ENCODE data around the gene SLC16A8. TPM values are rescaled to one million over a fixed set of nuclear protein-coding genes. Genes with fewer than 3 reads are reported as not detected.

SLC16A8 gene
- total and polyA plus RNA-seq, 9 of the 15 experiments (the other 6 are each of a cell fraction or from before 2014, with no cell fraction given) = not detected

DNA sequence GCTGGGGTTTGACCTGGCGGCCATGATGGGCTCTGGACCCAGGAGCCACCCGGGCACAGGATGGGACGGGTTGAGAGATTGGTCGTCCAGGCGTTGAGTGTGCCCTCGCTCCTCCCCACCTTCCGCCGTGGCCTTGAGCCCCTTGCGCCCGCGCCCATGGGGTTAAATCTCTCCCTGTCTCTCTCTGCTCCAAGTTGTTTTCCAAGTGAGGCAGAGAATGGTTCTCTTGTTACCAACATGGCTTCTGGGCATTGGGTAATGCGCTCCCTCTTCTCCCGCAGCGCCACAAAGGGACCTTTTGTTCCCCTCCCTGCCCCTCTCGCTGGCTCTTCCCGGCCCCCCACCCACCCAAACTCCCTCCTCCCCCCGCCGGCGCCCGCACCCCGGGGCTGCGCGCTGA is 45.6 kb downstream of the SLC16A8 start:
- peaks cover 18 to 49% of the 10 kb centered on the region in 2 experiments for H3K4me1 ChIP-seq (replicated peaks in 1 of 2; ENCODE audit: control insufficient read depth in 2 of 2, insufficient read depth in 2 of 2, low read length in 2 of 2)
- H2AFZ ChIP-seq (ENCODE audit: low read depth, low read length) = no peak overlapping the region
- H3K4me3 ChIP-seq = no peak overlapping the region
- no peak for DNase-seq (ENCODE audit: extremely low read depth in 1 of 4, low spot score in 3 of 4)
- H4K20me1 ChIP-seq (replicated peaks; ENCODE audit: control insufficient read depth, insufficient read depth, low read length) = no peaks in the 10 kb centered on the region
- H3K4me2 ChIP-seq (ENCODE audit: insufficient read depth, low read length) = no peak overlapping the region
- POLR2A ChIA-PET = interaction anchor here (0.7 kb wide), 1 partner anchor 10 kb away, joined by 3 read pairs; no protein-coding TSS in a partner anchor
- TF ChIP-seq KLF6 (CRISPR knock-in tag; IDR thresholded peaks at IDR 0.05; ENCODE audit: borderline replicate concordance) (no peak), GTF2F1 (IDR thresholded peaks at IDR 0.05; ENCODE audit: low read depth, low read length) (no peak), ZFX (CRISPR knock-in tag; IDR thresholded peaks at IDR 0.05) (no peak), ESRRA (IDR thresholded peaks at IDR 0.05; ENCODE audit: borderline replicate concordance, low read depth) (no peak), ZNF384 (IDR thresholded peaks at IDR 0.05; ENCODE audit: low read depth, low read length) (no peak), ZNF12 (CRISPR knock-in tag; IDR thresholded peaks at IDR 0.05) (no peak), ETV6 (IDR thresholded peaks at IDR 0.05; ENCODE audit: borderline replicate concordance in 1 of 2, low read depth in 2 of 2, low read length in 1 of 2) (no peak), ETV6 (CRISPR knock-in tag; IDR thresholded peaks at IDR 0.05; ENCODE audit: borderline replicate concordance) (no peak)
- TF ChIP-seq, protein P1, sequence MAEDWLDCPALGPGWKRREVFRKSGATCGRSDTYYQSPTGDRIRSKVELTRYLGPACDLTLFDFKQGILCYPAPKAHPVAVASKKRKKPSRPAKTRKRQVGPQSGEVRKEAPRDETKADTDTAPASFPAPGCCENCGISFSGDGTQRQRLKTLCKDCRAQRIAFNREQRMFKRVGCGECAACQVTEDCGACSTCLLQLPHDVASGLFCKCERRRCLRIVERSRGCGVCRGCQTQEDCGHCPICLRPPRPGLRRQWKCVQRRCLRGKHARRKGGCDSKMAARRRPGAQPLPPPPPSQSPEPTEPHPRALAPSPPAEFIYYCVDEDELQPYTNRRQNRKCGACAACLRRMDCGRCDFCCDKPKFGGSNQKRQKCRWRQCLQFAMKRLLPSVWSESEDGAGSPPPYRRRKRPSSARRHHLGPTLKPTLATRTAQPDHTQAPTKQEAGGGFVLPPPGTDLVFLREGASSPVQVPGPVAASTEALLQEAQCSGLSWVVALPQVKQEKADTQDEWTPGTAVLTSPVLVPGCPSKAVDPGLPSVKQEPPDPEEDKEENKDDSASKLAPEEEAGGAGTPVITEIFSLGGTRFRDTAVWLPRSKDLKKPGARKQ (CRISPR knock-in tag; IDR thresholded peaks at IDR 0.05) = no peak
- in situ Hi-C loops (cut with MboI) (no loop called here), intact Hi-C loops (cut with micrococcal nuclease) (no loop called here)
- CTCF ChIA-PET (ENCODE audit: low intra/inter-chr PET ratio) = no interaction called here
- WGBS (ENCODE audit: insufficient coverage, low coverage, missing lambda C conversion rate) = 92% methylated on average over 2 of the region's 23 CpGs
- FAIRE-seq = no peak
- no peak for ATAC-seq
- H3K79me2 ChIP-seq (ENCODE audit: control insufficient read depth, insufficient read depth, low read length) = no peaks in the 10 kb centered on the region
- no peaks in the 10 kb centered on the region for H3K27me3 ChIP-seq (ENCODE audit: control insufficient read depth in 2 of 2, insufficient read depth in 2 of 2, low read length in 2 of 2)
- no peak overlapping the region for H3K27ac ChIP-seq (ENCODE audit: extremely low read depth, low read depth, low read length)
- H3K9me1 ChIP-seq (ENCODE audit: control insufficient read depth, insufficient read depth, low read length) = no peaks in the 10 kb centered on the region
- BruUV-seq (replicated peaks) = no TSS peak
- no peak overlapping the region for H3K9ac ChIP-seq (ENCODE audit: insufficient read depth in 1 of 2, low read depth in 2 of 2, low read length in 2 of 2)
- no peaks in the 10 kb centered on the region for H3K9me3 ChIP-seq (replicated peaks; ENCODE audit: control insufficient read depth, insufficient read depth, low read depth, low read length)
- no peaks in the 10 kb centered on the region for H3K36me3 ChIP-seq (ENCODE audit: control insufficient read depth, insufficient read depth, low read length)
